Left ventricle myocardium inferior (tissue), 1 donor: ENCODE data around the gene GPR35. TPM values are rescaled to one million over a fixed set of nuclear protein-coding genes. Genes with fewer than 3 reads are reported as not detected.

Experiments used
- DNase-seq: peaks from one replicate; pipeline ENCODE4 v3.0.0-alpha.2; 2020
- H3K27ac ChIP-seq: fragments of 200-600 bp; replicated peaks from 2 replicates; pipeline ENCODE4 v1.8.0; 2021
- H3K27me3 ChIP-seq: fragments of 200-600 bp; 2 replicates; pipeline ENCODE4 v1.8.0; 2021; ENCODE audit warnings: low read depth
- H3K36me3 ChIP-seq: fragments of 200-600 bp; 2 replicates; pipeline ENCODE4 v1.8.0; 2021
- H3K4me1 ChIP-seq: fragments of 200-600 bp; 2 replicates; pipeline ENCODE4 v1.8.0; 2021
- H3K4me3 ChIP-seq: fragments of 200-600 bp; 2 replicates; pipeline ENCODE4 v1.8.0; 2021; ENCODE audit warnings: mild to moderate bottlenecking, moderate library complexity
- H3K9me3 ChIP-seq: fragments of 200-600 bp; replicated peaks from 2 replicates; pipeline ENCODE4 v1.8.0; 2021
- CTCF ChIP-seq: fragments of 200-600 bp; IDR thresholded peaks from 2 replicates; pipeline ENCODE4 v1.8.0; 2021; ENCODE audit warnings: antibody characterized with exemption, mild to moderate bottlenecking, borderline replicate concordance
- intact Hi-C: fragments of 100-400 bp; cut with micrococcal nuclease; formaldehyde crosslinking; loops from one replicate; pipeline ENCODE4 v1.11.0; 2022
- total RNA-seq: library from RNA; stranded (reverse); fragmentation: NEBNext Ultra II Directional; extraction: Animal tissue kit (Norgen Biotek cat#: 25700); gene quantifications from one replicate; pipeline ENCODE4 v1.2.1, GENCODE V29; 2021
- donor health status: DM: no; HTN: yes; CAD: no; lungs with severe emphysema.

GPR35 gene
- total RNA-seq, 1 donor from 2014 or later, result 1.3 TPM

- H3K36me3 ChIP-seq, result no peaks in the 10 kb centered on the region
- DNase-seq, result no peak
- H3K4me3 ChIP-seq, result no peak overlapping the region
- TF ChIP-seq CTCF, result no peak
- no peaks in the 10 kb centered on the region for H3K27me3 ChIP-seq
- no peak overlapping the region for H3K27ac ChIP-seq
- peaks cover 14% of the 10 kb centered on the region for H3K9me3 ChIP-seq
- no peaks in the 10 kb centered on the region for H3K4me1 ChIP-seq
- intact Hi-C loops, result no loop called here
Measured at GRCh38 chr2:240629619-240629967, 4.3 kb downstream of the GPR35 start.

GRCh38 chr2:240629968-240630770 lies 4.9 kb downstream of the GPR35 start:
- intact Hi-C loops, result no loop called here
- Histone ChIP-seq H3K27me3 (no peaks in the 10 kb centered on the region), H3K9me3 (peaks cover 14% of the 10 kb centered on the region), H3K36me3 (no peaks in the 10 kb centered on the region), H3K4me1 (no peaks in the 10 kb centered on the region), H3K4me3 (no peak overlapping the region), H3K27ac (no peak overlapping the region)
- no peak for TF ChIP-seq CTCF
- DNase-seq, result no peak

- no peaks in the 10 kb centered on the region for H3K4me1 ChIP-seq
- TF ChIP-seq CTCF, result no peak
- H3K27ac ChIP-seq, result no peak overlapping the region
- H3K36me3 ChIP-seq, result no peaks in the 10 kb centered on the region
- no peak overlapping the region for H3K4me3 ChIP-seq
- intact Hi-C loops, result no loop called here
- no peak for DNase-seq
- no peaks in the 10 kb centered on the region for H3K27me3 ChIP-seq
- peaks cover 14% of the 10 kb centered on the region for H3K9me3 ChIP-seq
Measured at GRCh38 chr2:240630771-240631547, 5.7 kb downstream of the GPR35 start.

- DNase-seq, result no peak
Measured at GRCh38 chr2:240631548-240632305, 6.4 kb downstream of the GPR35 start.

More at GRCh38 chr2:240631548-240632305, 6.4 kb downstream of the GPR35 start:
- peaks cover 14% of the 10 kb centered on the region for H3K9me3 ChIP-seq
- intact Hi-C loops, result no loop called here
- no peaks in the 10 kb centered on the region for H3K27me3 ChIP-seq
- no peaks in the 10 kb centered on the region for H3K36me3 ChIP-seq
- H3K4me3 ChIP-seq, result no peak overlapping the region
- H3K27ac ChIP-seq, result no peak overlapping the region
- H3K4me1 ChIP-seq, result no peaks in the 10 kb centered on the region
- TF ChIP-seq CTCF, result no peak
